Measurements from ENCODE around the gene ZFC3H1.

DNA sequence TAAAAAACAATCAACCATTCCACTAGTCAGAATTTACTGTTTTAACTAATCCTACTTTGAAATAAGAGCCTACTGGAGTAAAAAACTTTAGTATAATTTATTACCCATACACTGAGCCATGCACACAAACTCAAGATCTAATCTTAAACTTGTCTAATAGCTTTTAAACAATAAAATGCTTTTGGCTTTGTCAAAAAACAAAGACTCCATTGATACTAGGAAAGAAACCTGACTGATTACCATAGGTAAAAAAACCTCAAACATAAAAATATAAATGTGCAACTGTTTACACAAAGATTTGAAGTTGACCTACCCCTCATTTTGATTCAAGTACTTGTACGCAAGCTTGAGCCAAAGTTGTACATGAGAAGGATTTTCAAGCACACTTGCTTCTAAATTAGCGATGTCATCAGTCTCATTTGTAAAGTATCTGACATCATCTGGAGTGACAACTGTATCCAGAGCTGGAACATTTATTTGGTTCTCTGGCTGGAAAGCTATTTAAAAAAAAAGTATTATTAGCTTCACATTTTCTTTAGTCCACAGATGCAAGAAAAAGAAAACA, 36.1 kb downstream of the ZFC3H1 start:
- TF ChIP-seq, protein P1, sequence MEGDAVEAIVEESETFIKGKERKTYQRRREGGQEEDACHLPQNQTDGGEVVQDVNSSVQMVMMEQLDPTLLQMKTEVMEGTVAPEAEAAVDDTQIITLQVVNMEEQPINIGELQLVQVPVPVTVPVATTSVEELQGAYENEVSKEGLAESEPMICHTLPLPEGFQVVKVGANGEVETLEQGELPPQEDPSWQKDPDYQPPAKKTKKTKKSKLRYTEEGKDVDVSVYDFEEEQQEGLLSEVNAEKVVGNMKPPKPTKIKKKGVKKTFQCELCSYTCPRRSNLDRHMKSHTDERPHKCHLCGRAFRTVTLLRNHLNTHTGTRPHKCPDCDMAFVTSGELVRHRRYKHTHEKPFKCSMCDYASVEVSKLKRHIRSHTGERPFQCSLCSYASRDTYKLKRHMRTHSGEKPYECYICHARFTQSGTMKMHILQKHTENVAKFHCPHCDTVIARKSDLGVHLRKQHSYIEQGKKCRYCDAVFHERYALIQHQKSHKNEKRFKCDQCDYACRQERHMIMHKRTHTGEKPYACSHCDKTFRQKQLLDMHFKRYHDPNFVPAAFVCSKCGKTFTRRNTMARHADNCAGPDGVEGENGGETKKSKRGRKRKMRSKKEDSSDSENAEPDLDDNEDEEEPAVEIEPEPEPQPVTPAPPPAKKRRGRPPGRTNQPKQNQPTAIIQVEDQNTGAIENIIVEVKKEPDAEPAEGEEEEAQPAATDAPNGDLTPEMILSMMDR (IDR thresholded peaks at IDR 0.05): no peak
- TF ChIP-seq POLR2A (IDR thresholded peaks at IDR 0.05): no peak
